COLO668 (cell line): ENCODE data around the gene ABLIM3.
"Not testable (repeated sequence)": the region's sequence is repeated elsewhere in the genome, so short reads cannot be mapped to it uniquely, and the experiment has no call there.

Experiments
- DNase-seq: peaks from one replicate; lab custom pipeline; 2025; ENCODE audit not compliant: unreplicated experiment; lab: John Stamatoyannopoulos, UW

ABLIM3 gene

DNA sequence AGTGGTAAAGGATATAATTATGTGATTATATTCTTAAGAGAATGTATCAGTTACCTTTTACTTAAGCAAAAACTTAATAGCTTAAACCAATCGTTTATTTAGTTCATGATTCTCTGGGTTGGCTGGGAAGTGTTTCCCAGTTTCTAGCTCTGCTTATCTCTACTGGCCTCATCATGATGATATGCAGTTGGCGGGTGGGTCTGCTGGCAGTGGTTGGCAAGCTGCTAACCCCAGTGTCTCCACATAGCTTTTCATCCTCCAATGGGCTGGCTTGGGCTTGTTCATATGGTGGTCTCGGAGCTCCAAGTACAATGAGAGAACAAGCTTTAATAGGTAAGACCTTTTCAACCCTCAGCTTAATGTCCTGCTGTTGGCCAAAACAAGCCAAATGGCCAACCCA, 43.8 kb downstream of the ABLIM3 start:
- no peak for DNase-seq

DNA sequence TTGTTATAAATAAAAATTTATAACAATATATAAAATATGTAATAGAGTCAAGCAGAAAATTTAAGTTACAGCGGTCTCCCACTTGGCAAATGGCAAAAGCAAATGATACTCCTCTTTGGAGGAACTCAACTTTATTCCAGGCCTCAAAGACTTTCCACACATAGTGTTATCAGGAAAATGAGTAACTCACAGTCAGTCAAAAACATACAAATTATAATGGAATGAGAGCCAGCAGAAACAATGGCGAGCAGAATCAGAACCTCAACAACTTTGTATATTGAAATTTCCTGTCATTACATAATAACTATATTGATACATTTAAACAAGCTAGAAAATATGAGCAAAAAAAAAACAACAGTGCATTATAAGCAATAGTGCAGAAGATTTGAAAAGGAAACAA, 45.2 kb downstream of the ABLIM3 start:
- DNase-seq: no peak

DNA sequence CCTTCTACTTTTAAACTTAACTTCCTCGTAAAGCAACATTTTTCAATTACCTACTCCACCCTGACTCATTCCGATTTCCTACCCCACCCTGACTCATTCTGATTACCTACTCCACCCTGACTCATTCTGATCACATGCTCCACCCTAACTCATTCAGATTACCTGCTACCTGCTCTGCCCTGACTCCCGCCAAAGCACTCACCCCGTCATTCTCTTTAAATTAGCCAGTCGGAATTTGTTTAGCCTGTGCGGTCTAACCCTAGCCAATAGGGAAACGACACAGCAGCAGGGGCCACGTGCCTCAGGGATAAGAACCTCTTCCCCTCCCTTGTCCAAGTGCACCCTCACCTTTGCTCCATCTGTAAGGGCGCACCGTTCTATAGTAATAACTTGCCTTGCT, 46.3 kb downstream of the ABLIM3 start:
- DNase-seq: not testable (repeated sequence)

GRCh38 chr5:149188383-149188782, 47.1 kb downstream of the ABLIM3 start:
- no peak for DNase-seq

- DNase-seq: no peak
Measured at GRCh38 chr5:149195337-149195887, 54.1 kb downstream of the ABLIM3 start.

DNA sequence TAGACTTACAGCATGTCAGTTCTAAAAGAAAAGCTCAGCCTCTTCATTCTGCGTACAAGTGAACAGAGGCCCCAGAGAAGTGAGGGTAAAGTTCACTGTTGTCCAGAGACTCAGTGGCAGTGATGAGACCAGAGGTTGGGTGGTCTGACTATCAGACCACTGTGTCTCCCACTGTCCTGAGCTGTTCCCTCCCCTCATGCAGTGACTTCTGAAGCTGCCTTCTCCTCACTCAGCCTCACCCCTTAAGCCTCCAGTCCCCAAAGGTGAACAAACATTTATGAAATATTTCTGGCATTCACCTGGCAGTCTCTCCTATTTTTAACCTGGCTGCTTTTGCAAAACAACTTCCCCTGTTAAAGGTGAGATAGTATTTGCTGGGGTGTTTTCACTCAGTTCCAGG, 54.7 kb downstream of the ABLIM3 start:
- no peak for DNase-seq

DNA sequence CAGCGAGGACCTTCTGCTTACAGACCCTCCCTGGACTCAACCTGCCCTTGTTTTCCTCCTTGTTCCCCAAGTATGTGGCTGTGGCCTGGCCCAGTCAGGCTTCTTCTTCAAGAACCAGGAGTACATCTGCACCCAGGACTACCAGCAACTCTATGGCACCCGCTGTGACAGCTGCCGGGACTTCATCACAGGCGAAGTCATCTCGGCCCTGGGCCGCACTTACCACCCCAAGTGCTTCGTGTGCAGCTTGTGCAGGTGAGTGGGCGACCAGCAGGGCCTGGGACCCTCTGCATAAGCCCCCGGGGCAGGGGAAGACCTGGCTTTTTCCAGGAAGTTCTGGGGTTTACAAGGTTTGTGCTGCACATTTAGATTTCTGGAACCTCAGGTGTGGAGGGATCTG, 56.9 kb downstream of the ABLIM3 start:
- DNase-seq: no peak

DNA sequence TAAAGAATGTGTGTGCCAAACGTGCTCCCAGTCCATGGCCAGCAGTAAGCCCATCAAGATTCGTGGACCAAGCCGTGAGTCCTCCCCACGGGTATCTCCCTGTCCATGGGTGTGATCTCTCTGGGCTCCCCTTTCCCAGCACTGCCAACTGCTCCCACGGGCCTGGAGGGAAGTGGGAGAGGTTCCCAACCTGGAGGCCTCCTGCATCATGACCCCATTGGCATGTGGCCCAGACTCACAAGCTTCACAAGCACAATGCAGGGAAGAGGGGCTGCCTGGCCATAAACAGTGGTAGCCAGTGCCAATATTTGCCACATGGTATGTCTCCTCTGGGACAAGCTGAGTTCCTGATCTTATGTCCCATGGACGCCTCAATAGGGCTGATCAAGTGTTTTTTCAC, 59.1 kb downstream of the ABLIM3 start:
- no peak for DNase-seq

- no peak for DNase-seq
Measured at GRCh38 chr5:149201121-149201637, 59.9 kb downstream of the ABLIM3 start.

- DNase-seq: no peak
Measured at GRCh38 chr5:149202910-149203451, 61.7 kb downstream of the ABLIM3 start.

DNA sequence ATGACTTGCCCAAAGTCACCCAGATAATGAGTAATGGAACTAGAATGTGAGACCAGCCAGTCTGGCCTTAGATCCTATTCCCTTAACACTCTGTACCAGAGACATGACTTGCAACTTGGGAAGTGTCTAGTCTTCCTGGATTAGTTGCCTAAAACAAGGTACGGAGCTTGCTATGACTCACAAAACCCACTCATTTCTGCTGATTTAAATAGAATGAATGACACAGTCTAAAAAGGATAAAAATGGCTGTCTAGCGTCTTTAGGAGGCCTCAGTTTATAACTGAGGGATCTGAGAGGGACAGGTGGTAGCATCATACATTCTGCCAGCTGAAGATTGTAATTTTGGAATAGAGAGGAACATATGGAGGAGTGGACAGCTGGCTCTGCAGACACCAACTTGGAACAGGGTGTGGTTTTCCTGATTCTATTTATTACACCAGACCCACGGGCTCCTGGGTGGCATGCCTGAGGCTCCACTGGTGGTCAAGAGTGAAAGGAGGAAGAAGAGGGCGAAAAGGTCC, 62.7 kb downstream of the ABLIM3 start:
- no peak for DNase-seq

DNA sequence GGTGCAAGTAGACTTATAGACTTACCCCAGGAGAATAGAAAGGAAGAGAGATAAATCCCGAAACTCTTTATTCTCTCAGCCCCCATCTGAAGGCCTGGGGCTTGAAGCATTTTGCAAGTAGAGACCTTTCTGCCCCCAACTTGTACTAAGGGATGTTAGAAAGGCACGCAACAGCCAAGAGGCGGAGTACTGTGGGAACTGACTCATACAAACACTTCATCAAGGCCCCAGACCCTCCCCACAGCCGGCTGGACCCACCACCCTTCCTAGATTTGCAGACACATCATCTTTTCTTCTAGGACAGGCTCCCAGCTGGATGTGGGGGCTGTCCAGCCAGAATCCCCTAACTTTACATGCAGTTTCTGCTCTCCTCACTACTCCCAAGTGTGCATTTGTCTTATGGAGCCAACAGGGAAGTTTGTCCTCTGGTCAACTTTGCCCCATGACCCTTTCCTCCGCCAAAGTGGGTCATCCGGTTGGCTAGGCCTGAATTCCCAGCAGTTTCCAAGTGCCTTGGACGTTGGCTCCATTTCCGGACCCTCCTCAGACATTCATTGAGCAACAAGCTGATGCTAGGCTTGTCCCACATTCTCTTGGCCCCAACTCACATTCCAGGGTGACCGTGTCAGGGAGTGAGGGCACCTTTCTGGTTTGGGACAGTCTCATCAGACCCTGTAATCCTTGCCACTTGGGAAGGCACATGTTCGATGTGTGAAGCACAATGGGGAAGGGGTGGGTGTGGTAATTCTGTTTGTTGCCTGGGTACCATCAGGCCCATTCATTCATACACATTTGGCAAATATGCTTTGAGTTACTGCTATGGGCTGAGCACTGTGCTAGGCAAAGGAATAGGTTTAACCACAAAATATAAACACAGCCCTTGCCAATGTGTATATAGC, 64.6 kb downstream of the ABLIM3 start:
- no peak for DNase-seq

GRCh38 chr5:149206524-149207141, 65.3 kb downstream of the ABLIM3 start:
- no peak for DNase-seq

- no peak for DNase-seq
Measured at GRCh38 chr5:149207831-149208230, 66.5 kb downstream of the ABLIM3 start.

DNA sequence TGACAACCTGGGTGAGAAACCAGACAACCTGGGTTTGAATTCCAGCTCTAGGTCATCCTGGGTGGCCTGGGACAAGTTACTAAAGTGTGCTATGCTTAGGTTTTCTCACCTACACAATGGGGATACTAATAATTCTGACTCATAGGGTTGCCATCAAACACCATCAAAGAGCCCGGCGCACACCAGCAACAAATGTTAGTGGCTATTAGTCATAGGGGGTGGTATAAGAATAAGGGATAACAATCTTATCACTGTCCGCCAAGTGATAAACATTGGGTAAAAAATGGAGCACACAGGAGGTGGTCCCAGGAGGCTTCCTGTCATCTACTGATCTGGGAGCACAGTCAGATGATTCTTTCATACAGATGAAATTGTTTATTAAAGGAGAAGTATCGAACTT, 68.9 kb downstream of the ABLIM3 start:
- no peak for DNase-seq

DNA sequence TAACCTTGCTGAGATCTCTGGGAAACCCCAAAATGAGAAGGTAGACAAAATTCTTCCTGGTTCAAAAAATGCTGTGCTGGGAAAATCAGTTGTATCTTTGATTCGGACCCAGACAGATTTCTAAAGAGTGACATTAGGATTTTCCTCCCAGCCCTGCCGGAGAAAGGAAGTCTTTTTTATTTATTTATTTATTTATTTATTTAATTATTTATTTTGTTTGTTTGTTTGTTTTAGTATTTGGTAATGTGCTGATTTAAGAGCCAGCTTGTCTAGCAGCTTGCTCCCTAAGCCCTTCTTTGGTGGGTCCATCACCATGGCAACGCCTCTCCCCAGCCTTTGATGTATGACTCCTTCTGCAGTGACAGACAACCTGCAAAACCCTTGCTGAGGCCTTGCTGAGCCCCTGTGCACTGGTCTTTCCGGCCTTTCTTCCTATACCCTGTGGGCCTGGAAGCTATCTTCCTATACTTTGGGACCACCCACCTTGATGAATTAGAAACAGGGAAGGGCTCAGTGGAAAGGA, 69.7 kb downstream of the ABLIM3 start:
- DNase-seq: no peak

DNA sequence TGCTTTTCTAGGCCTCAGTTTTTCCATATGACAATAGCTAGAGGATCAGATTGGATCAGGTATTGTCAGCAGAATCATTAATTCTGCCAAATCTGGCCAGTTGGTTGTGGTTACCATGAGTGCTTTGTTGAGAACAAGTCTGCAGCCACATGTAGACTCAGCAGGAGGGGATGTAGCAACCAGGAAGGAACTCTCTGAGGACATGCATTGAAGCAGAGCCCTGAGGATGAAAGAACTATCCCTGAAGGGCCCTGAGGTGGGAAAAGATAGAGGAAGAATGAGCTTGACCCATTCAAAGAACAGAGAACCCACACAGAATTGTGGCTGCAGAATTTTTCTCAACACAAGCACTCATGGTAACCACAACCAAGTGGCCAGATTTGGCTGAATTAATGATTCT, 70.3 kb downstream of the ABLIM3 start:
- DNase-seq: no peak

DNA sequence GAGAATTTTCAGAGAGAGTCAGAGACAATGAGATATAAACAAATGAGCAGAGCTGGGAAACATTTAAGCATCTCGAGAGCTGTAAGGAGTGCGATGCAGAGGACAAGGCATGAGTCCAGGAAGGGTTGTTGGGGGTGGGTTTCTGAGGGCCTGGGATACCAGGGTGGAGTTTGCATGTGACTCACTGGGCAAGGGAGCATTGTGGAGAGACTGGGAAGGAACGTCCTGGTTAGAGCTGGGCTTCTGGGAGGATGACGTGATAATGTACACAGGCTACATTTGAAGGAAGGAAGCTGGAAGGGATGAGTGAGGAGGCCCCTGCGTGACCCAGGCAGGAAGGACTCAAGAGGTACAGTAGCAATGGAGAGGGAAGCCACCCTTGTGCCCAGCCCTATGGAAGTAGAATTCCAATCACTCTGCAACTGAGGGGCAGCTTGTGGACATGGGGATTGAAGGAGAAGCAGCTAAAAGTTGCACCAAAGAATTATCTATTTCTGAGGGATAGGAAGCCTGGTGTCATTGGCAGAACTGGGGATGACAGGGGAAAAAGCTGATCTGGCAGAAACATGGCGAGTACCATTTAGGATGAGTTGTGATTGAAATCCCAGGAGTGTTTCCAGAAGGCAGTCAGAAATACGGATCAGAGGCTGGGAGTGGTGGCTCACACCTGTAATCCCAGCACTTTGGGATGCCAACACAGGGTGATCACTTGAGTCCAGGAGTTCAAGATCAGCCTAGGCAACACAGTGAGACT, 71.1 kb downstream of the ABLIM3 start:
- no peak for DNase-seq

DNA sequence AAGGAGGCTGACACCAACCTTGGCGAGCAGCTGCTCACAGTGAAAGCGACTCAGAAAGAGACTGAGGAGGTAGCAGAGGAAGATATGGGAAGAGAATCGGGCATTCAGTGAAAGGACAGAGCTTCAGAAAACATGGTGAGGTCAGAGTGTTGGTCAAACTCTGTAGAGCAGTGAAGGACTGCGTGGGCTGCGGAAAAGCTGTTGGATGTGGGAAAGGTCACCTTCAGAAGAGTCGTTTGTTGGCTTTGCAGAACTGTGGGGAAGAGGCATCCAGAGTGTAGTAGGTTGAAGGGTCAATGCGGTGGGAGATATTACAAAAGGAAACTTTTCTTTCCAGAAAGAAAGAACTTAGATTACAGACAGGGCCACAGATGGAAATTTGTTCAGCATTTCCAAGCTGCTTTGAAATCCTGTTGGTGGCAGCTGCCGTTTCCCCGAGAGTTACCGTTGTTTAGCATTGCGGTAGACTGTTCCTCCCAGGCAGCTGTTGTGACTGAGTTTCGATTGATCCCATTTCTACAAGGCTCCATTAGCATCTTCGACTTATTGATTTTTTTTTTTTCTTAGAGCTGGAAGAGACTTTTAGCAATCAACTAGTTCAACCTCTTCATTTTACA, 72.1 kb downstream of the ABLIM3 start:
- no peak for DNase-seq

GRCh38 chr5:149215478-149216090, 74.3 kb downstream of the ABLIM3 start:
- no peak for DNase-seq
